Osteoblast (primary cell): ENCODE data around the gene PPP1R3C. TPM values are rescaled to one million over a fixed set of nuclear protein-coding genes. Genes with fewer than 3 reads are reported as not detected.

ENCODE experiments used
- DNase-seq: peaks from one replicate; pipeline ENCODE4 v3.0.0; 2011; ENCODE audit warnings: low spot score, mixed read lengths; ENCODE audit not compliant: insufficient read length; ENCODE audit errors: missing footprints
- H2AFZ ChIP-seq: 2 replicates; pipeline ENCODE4 v1.6.0; 2011; ENCODE audit warnings: mild to moderate bottlenecking, low read length
- H3K27ac ChIP-seq: 2 replicates; pipeline ENCODE4 v1.5.1; 2011; ENCODE audit warnings: mild to moderate bottlenecking, low read depth, low read length, moderate library complexity
- H3K27me3 ChIP-seq: 2 replicates; pipeline ENCODE4 v1.6.0; 2012; ENCODE audit warnings: mild to moderate bottlenecking, control low read depth, inconsistent platforms, low read length, moderate library complexity; ENCODE audit not compliant: insufficient read depth
- H3K36me3 ChIP-seq: 2 replicates; pipeline ENCODE4 v1.5.1; 2011; ENCODE audit warnings: mild to moderate bottlenecking, low read length, control low read depth, moderate library complexity; ENCODE audit not compliant: insufficient read depth
- H3K4me1 ChIP-seq: 2 replicates; pipeline ENCODE4 v1.5.1; 2011; ENCODE audit warnings: mild to moderate bottlenecking, low read length, control low read depth, moderate library complexity; ENCODE audit not compliant: insufficient read depth
- H3K4me2 ChIP-seq: 2 replicates; pipeline ENCODE4 v1.6.0; 2011; ENCODE audit warnings: mild to moderate bottlenecking, low read length; ENCODE audit not compliant: insufficient read depth
- H3K4me3 ChIP-seq: fragments of 200-600 bp; sonication (generic); 3 replicates; pipeline ENCODE4 v1.5.1; 2012; ENCODE audit warnings: mild to moderate bottlenecking, low read length, inconsistent platforms; ENCODE audit not compliant: insufficient read depth
- H3K79me2 ChIP-seq: 2 replicates; pipeline ENCODE4 v1.6.0; 2012; ENCODE audit warnings: mild to moderate bottlenecking, low read length, control low read depth, inconsistent platforms; ENCODE audit not compliant: insufficient read depth
- H3K9me3 ChIP-seq: 2 replicates; pipeline ENCODE4 v1.5.1; 2011; ENCODE audit warnings: low read depth, low read length, control low read depth
- H4K20me1 ChIP-seq: 2 replicates; pipeline ENCODE4 v1.6.0; 2012; ENCODE audit warnings: mild to moderate bottlenecking, low read length, control low read depth; ENCODE audit not compliant: insufficient read depth
- total RNA-seq: library from RNA; depleted of rRNA; stranded (reverse); fragments of >200 nt; gene quantifications from 2 replicates; pipeline ENCODE4 v1.2.3, GENCODE V29; 2012
- TF ChIP-seq, protein P1 (sequence below): IDR thresholded peaks from 2 replicates; pipeline ENCODE4 v1.5.1; 2011; ENCODE audit warnings: mild to moderate bottlenecking, low read depth, low read length, moderate library complexity; ENCODE audit errors: extremely low read depth

PPP1R3C gene
- total RNA-seq, 1 donor = 87.9 TPM

DNA sequence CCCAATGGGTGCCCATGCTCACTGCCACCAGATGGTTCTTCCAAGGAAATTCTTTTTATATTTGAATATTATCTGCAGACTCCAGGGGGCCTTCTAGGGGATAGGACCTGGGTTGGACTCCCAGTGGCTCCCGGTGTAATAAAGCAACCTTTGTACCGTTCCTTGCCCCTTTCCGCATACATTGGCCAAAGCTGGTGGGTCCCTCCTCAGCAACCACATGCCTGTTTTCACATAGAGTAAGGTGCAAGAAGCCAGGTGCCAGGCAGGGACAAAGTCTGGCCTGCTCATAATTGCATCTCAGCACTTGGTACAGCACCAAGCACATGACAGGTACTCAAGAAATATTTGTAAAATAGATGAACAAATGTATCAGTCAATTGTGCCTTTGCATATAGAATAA is 46.4 kb upstream of the PPP1R3C start:
- H2AFZ ChIP-seq = no peak overlapping the region
- DNase-seq = no peak
- no peaks in the 10 kb centered on the region for H4K20me1 ChIP-seq
- no peak overlapping the region for H3K4me3 ChIP-seq
- TF ChIP-seq, protein P1, sequence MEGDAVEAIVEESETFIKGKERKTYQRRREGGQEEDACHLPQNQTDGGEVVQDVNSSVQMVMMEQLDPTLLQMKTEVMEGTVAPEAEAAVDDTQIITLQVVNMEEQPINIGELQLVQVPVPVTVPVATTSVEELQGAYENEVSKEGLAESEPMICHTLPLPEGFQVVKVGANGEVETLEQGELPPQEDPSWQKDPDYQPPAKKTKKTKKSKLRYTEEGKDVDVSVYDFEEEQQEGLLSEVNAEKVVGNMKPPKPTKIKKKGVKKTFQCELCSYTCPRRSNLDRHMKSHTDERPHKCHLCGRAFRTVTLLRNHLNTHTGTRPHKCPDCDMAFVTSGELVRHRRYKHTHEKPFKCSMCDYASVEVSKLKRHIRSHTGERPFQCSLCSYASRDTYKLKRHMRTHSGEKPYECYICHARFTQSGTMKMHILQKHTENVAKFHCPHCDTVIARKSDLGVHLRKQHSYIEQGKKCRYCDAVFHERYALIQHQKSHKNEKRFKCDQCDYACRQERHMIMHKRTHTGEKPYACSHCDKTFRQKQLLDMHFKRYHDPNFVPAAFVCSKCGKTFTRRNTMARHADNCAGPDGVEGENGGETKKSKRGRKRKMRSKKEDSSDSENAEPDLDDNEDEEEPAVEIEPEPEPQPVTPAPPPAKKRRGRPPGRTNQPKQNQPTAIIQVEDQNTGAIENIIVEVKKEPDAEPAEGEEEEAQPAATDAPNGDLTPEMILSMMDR = no peak
- no peak overlapping the region for H3K4me2 ChIP-seq
- H3K4me1 ChIP-seq = peaks cover 20% of the 10 kb centered on the region
- no peaks in the 10 kb centered on the region for H3K9me3 ChIP-seq
- H3K79me2 ChIP-seq = no peaks in the 10 kb centered on the region
- no peaks in the 10 kb centered on the region for H3K27me3 ChIP-seq
- no peaks in the 10 kb centered on the region for H3K36me3 ChIP-seq
- H3K27ac ChIP-seq = no peak overlapping the region

DNA sequence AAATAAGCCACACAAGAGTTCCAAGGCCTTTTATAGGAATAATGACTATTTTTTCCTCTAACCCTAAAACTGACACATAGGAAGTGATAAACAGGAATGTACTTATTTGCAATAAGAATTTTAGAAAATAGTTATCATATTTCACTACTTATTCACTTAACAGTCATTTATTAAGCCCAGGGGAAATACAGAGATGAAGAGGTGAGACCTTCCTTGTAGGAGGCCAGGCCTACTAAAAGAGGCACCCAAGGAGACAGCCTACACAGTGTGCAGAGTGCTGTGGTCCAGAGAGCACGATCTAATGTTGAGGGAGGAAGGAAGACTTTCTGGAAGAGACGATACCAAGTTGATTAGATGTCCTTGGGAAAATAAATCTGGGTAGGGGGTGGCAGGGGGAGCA is 45.0 kb upstream of the PPP1R3C start:
- Histone ChIP-seq H3K27me3 (no peaks in the 10 kb centered on the region), H3K4me2 (no peak overlapping the region), H3K4me3 (no peak overlapping the region), H3K36me3 (no peaks in the 10 kb centered on the region), H3K27ac (no peak overlapping the region), H4K20me1 (no peaks in the 10 kb centered on the region), H3K79me2 (no peaks in the 10 kb centered on the region), H3K9me3 (no peaks in the 10 kb centered on the region), H2AFZ (no peak overlapping the region), H3K4me1 (peaks cover 10% of the 10 kb centered on the region)
- no peak for DNase-seq
- TF ChIP-seq, protein P1 = no peak

DNA sequence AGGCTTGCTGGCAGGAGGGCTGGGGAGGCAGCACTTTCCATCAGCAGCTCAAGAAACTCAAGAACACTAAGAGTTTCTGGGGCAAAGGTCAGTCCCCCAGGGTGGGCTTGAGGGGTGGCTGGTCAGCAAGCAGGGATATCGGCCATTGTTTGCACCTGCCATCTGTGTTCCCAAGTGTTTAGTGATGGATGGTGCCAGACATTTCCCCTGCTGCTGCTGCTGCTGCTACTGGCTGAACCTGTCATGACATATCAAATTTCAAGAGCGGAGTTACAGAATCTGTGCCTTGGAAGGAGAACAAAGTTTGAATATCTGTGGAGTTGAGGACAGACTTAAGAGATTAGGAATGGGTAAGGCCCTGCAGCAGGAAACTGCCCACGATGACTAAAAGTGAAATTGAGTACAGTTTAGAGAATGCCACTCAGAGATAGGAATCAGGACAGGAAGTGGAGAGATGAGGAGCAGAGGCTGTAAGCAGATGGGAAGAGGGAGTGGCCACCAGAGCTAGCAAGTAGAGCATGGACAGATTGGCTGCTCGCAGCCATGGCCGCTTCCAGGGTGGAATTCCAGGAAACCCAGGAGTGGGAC is 39.2 kb upstream of the PPP1R3C start:
- Histone ChIP-seq H3K4me3 (no peak overlapping the region), H3K9me3 (no peaks in the 10 kb centered on the region)

DNA sequence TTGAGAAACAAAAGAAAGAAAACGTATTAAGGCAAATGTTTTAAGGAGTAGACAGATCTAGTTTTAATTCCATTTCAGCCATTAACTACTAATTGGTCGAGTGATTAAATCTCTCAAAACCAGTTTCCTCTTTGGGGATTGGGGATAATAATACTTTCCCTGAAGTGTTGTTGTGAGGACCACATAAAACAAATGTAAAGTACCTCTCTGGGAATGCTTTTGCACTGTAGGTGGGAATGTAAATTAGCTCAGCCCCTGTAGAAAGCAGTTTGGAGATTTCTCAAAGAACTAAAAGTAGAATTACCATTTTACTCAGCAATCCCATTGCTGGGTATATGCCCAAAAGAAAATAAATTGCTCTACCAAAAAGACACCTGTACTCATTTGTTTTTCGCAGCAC is 36.0 kb upstream of the PPP1R3C start:
- H2AFZ ChIP-seq = no peak overlapping the region
- no peak overlapping the region for H3K4me3 ChIP-seq
- no peak overlapping the region for H3K27ac ChIP-seq
- no peaks in the 10 kb centered on the region for H3K36me3 ChIP-seq
- no peaks in the 10 kb centered on the region for H3K9me3 ChIP-seq
- no peak for DNase-seq
- H3K4me1 ChIP-seq = peaks cover 12% of the 10 kb centered on the region
- no peaks in the 10 kb centered on the region for H3K27me3 ChIP-seq
- TF ChIP-seq, protein P1 = no peak
- H3K79me2 ChIP-seq = no peaks in the 10 kb centered on the region
- no peak overlapping the region for H3K4me2 ChIP-seq
- no peaks in the 10 kb centered on the region for H4K20me1 ChIP-seq

More for the DNA sequence above, 39.2 kb upstream of the PPP1R3C start:
- Histone ChIP-seq H3K4me2 (peak overlapping the region; percentile 24), H3K36me3 (no peaks in the 10 kb centered on the region), H3K79me2 (no peaks in the 10 kb centered on the region), H2AFZ (peak overlapping the region; percentile 71), H3K4me1 (peaks cover 6% of the 10 kb centered on the region), H3K27me3 (no peaks in the 10 kb centered on the region), H4K20me1 (no peaks in the 10 kb centered on the region), H3K27ac (no peak overlapping the region)
- TF ChIP-seq, protein P1 = no peak
- DNase-seq = peak; percentile 27
